ENCODE measurements around the gene PDZD11. TPM values are rescaled to one million over a fixed set of nuclear protein-coding genes. Genes with fewer than 3 reads are reported as not detected.
A peak's percentile ranks its signal among the peaks of the same experiment; 100 is the strongest.

The PDZD11 gene
- total RNA-seq (2014; rRNA removed; shearing (Covaris generic)), result 42.7 and 49.4 TPM in 2 replicates

DNA sequence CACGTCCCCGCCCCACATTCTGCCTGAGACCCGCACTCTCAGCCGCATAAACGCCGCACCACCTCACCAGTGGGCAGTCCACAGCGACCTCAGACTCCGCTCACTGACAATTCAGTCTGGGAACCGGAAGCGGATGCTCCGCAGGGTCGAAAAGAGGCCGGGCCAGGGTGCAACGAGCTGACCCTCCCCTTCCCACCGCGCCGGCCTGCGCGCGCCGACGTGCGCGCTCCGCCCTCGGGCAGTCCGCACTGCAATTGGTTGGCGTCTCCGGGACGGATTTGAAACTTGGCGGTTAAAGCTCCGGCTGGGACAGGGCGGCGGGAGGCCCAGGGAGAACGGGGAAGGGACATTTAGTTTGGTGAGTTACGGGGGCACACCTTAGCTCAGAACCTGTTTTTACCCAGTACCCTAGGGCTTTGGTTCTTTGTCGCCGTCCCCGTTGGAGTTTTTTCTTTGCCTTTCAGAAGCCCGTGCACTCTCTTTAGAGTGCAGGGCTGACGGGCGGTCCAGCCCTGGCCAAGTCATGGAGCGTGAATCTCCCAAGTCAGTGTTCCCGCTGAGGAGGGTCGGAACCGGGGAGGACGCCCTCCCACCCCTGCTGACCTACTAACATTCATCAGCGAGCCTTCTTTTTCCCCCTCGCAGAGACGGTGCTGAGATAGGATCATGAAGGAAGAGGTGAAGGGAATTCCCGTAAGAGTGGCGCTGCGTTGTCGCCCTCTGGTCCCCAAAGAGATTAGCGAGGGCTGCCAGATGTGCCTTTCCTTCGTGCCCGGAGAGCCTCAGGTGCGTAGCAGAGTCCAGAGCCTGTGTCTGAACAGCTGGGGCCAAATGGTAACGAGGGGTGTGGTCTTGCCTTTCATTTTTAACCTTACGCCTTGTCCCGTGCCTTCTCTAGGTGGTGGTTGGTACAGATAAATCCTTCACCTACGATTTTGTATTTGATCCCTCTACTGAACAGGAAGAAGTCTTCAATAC lies at the start of gene PDZD11, which contains the start of gene KIF4A:
PDZD11 (minus strand) TSS at position 135 of the 978 bp plus-strand sequence. CDS start 586 bp downstream, outside the sequence.
KIF4A (plus strand) TSS at position 312 of the 978 bp plus-strand sequence; CDS start at position 667, 355 bp downstream.

DNA sequence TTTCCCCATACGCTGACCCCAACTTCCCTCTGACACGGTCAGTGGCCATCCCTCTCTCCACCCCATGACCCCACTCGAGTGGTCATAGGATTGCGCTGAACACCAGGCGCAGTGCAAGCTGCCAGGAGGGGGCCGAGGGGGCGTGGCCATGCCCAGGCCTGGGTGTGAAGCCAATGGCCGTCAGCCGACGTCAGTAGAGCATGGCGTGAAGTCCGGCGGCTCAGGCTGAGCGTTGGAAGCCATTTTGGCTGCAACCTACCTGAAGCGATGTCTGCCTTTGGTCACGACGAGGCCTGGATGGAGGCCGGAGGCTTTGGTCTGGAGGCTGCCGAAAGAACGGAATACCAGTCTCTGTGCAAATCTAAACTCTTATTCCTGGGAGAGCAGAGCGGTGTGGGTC lies 7.8 kb downstream of the PDZD11 start, which contains the start of gene RAB41:
RAB41 (plus strand) TSS at position 222 of the 400 bp plus-strand sequence; CDS start at position 268, 46 bp downstream.

GRCh38 chrX:70268034-70268433 lies 21.7 kb downstream of the PDZD11 start, which contains the start of gene ARR3:
Gene ARR3 (plus strand): TSS chrX:70268334. CDS start chrX:70269386, 1,052 bp downstream.

GRCh38 chrX:70260104-70260503 lies 29.6 kb downstream of the PDZD11 start, which contains the start of gene P2RY4:
Gene P2RY4 (minus strand): TSS chrX:70260204. CDS start chrX:70259624, 580 bp downstream.

Small RNA genes lying within 50 kb of the gene (small RNA-seq; reads per million reads assigned to genes)
- gene RNA5SP507, result 0.75 reads per million, percentile 44 among the genes with 10 or more reads in this experiment

Other genes starting within 250 kb of the PDZD11 start
- not detected in 2 replicates for gene AWAT2, start 240.0 kb downstream of the PDZD11 start, total RNA-seq (2014; rRNA removed; shearing (Covaris generic))
- not detected in 2 replicates for gene OTUD6A, start 227.5 kb downstream of the PDZD11 start, total RNA-seq (2014; rRNA removed; shearing (Covaris generic))
- gene IGBP1, start 156.5 kb downstream of the PDZD11 start, total RNA-seq (2014; rRNA removed; shearing (Covaris generic)), result 56.6 and 71.3 TPM in 2 replicates
- gene DGAT2L6, start 112.4 kb downstream of the PDZD11 start, total RNA-seq (2014; rRNA removed; shearing (Covaris generic)), result not detected in 2 replicates
- gene AWAT1, start 55.3 kb downstream of the PDZD11 start, total RNA-seq (2014; rRNA removed; shearing (Covaris generic)), result not detected in 2 replicates
- gene P2RY4, start 29.7 kb downstream of the PDZD11 start, total RNA-seq (2014; rRNA removed; shearing (Covaris generic)), result not detected in 2 replicates
- gene ARR3, start 21.6 kb downstream of the PDZD11 start, total RNA-seq (2014; rRNA removed; shearing (Covaris generic)), result not detected in 2 replicates
- gene RAB41, start 7.8 kb downstream of the PDZD11 start, total RNA-seq (2014; rRNA removed; shearing (Covaris generic)), result not detected in 2 replicates
- gene KIF4A, start 177 bp upstream of the PDZD11 start, total RNA-seq (2014; rRNA removed; shearing (Covaris generic)), result 29.9 and 32.9 TPM in 2 replicates
- gene GDPD2, start 133.4 kb upstream of the PDZD11 start, total RNA-seq (2014; rRNA removed; shearing (Covaris generic)), result 0.04 TPM in 1 of 2 replicates, not detected in the other
- gene DLG3, start 154.9 kb upstream of the PDZD11 start, total RNA-seq (2014; rRNA removed; shearing (Covaris generic)), result 6.2 and 6.7 TPM in 2 replicates

Measured in A375 (cell line).